Stimulated activated CD4-positive, alpha-beta T cell treated with anti-CD3 and anti-CD28 coated beads, Interleukin-2, amount 100 ng/mL, for 48 hours (primary cell): ENCODE results near the gene JPT2.
A peak's percentile ranks its signal among the peaks of the same experiment; 100 is the strongest.

Source experiments
- DNase-seq, 2 donors: peaks; one replicate each; pipeline ENCODE4 v3.0.0-alpha.2; 2020

The JPT2 gene

DNA sequence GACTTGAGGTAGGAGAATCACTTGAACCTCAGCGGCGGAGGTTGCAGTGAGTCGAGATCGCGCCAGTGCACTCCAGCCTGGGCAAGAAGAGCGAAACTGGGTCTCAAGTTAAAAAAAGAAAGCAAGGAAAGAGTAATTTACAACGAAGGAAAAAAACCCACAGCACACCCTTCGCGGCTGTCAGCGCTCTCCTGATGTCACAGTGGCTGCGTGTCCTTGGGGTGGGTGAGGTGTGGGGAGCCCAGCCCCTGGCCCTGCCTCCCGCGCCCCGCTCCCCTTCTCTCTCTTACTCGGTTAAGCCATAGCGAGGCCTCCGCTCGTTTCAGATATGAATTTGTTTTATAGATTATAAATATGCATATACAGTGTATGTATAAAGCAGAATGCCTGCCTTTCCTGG, 740 bp upstream of the JPT2 start:
- no peak for DNase-seq

- peak; percentile 10 to 24 for DNase-seq
Observed at GRCh38 chr16:1678500-1679098, 520 bp downstream of the JPT2 start.

DNA sequence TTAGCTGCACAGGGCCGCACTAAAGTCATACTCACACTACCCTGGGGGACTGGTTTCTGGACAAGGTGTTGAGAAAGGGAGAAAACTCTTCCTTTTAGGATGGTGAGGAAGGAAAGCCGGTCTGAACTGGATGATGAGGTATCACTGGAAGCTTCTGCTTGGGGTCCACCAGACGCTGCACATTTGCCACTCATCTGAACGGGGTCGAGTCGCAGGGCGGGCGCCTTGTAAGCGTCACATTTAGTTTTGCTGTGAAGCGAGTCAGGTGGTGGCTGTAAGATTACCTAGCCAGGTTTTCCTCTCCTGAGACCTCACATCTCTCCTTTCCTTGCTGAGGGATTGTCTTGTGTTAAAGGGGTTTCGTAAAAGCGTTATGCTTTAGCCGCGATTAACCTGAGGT, 2.3 kb downstream of the JPT2 start:
- DNase-seq = no peak

DNA sequence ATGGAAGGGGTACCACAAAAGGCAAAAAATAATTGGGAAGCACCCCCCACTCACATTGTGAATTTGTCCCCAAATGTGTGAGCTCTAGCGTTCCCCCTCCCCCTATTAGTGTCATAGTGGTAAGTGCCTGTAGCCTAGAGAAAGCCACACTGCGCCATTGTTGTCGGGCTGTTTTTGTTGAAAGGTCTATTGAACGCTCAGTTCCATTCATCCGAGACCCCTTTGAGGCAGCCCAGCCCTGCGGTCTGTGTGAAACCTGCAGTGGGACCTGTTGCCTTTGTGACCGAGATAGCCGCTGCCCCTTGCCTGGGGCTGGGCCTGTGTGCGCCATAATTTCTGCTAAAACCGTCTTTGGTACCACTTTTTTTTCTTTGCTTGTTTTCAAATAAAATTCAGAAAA, 3.0 kb downstream of the JPT2 start:
- DNase-seq = no peak

- no peak for DNase-seq
Observed at GRCh38 chr16:1687427-1688316, 9.6 kb downstream of the JPT2 start.

GRCh38 chr16:1688807-1689560, 10.9 kb downstream of the JPT2 start:
- no peak for DNase-seq

GRCh38 chr16:1689853-1690252, 11.8 kb downstream of the JPT2 start:
- DNase-seq = no peak

- no peak for DNase-seq
Observed at GRCh38 chr16:1690810-1691209, 12.7 kb downstream of the JPT2 start.

DNA sequence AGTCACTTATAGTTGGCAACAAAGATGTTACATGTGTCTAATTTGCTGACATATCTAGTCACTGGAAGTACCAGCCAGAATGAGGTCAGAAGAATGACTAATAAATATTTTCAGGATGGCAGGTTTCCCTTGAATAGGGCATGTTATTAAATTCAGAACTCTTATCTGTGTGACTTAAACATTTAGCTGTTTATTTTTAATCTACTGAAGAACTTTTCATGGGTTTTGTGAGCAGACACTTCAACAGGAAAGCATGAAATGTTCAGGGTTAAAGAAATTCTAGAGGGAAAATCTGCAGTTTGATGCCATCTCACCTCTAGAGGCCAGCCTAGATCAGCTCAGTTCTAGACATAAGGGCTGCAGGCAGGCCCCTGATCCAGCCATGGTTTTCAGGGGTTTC, 13.2 kb downstream of the JPT2 start:
- DNase-seq = no peak

DNA sequence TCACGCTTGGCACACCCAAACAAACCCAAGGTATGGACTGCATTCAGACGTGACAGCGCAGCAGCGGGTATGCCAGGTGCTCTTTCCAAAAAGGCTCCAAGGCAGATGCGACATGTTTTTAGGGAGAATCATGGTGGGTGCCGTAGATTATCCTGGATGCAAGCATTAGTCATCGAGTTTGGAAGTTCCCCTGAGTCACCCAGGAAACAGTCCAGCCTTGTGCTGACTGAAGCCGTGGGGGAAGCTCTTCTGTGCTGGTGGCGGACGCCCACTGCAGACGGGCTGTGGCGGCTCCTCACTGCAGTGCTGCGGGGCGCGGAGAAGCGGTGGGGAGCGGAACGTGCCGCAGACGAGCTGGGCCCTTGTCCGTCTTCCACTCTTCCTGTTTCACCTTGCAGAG, 13.9 kb downstream of the JPT2 start:
- no peak for DNase-seq

DNA sequence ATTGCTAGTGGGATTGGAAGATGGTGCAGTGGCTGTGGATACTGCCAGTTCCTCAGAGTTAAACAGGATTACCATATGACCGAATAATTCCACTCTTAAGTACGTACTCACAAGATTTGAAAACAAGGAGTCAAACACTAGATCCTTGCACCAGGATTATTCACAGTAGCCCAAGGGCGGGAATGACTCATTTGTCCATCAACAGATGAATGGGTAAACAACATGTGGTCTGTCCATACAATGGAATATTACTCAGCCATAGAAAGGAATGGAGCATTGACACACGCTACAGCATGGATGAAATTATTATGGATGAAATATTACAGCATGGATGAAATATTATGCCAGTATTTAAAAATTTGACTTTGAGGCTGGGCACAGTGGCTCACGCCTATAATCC, 18.8 kb downstream of the JPT2 start:
- no peak for DNase-seq

DNA sequence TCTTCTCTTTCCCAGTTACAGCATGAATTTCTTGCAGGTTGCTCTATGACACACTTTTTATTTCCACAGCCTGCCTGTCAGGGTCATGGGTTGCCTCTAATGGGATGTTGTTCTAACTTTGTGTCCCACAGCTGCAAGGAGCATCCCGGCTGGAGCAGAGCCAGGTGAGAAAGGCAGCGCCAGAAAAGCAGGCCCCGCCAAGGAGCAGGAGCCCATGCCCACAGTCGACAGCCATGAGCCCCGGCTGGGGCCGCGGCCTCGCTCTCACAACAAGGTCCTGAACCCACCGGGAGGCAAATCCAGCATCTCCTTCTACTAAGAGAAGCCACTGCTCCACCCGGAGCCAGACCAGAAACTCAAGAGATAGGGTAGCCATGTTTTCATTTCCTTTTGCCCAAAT, 20.6 kb downstream of the JPT2 start:
- no peak for DNase-seq

DNA sequence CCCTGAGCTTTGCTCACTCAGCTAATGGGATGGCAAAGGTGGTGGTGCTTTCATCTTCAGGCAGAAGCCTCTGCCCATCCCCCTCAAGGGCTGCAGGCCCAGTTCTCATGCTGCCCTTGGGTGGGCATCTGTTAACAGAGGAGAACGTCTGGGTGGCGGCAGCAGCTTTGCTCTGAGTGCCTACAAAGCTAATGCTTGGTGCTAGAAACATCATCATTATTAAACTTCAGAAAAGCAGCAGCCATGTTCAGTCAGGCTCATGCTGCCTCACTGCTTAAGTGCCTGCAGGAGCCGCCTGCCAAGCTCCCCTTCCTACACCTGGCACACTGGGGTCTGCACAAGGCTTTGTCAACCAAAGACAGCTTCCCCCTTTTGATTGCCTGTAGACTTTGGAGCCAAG, 22.2 kb downstream of the JPT2 start:
- no peak for DNase-seq

- DNase-seq = no peak
Observed at GRCh38 chr16:1701216-1701878, 23.3 kb downstream of the JPT2 start.

- DNase-seq = peak in 1 of 2 donors; percentile 31
Observed at GRCh38 chr16:1705324-1705687, 27.2 kb downstream of the JPT2 start.

DNA sequence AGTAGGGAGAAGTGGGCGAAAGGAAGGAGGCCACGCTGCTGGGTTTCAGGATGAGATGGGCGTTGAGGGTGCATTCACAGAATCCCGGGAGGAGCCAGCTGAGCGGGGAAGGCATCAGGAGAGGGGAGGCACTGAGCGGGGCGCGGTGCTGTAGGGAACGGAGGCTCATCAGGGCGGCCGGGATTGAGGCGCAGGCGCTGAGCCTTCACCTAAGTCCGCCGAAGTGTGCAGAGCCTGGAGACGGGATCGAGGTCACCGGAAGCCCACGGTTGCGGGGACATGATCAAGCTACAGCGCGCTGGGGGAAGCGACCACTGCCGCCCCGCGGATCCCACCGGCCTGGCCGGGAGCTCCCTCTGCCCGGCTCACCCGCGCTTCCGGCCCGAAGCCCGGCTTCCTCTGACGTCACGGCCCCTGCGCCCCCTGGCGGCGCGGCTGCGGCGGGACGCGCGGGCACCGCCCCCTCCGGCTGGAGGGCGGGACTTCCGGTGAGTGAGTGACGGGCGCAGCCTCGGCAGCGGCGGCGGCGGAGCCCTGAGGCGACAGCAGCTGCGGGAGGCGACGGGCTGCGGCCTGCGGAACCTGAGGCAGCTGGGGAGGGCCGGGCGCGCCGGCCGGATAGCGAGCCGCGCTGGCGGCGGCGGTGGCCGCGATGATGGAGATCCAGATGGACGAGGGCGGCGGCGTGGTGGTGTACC, 27.8 kb downstream of the JPT2 start, which contains the start of gene MAPK8IP3:
TSS of gene MAPK8IP3 (plus strand) at position 508 of the 698 bp plus-strand sequence. CDS start at position 653, 145 bp downstream.
- DNase-seq = peak; percentile 95 to 99

DNA sequence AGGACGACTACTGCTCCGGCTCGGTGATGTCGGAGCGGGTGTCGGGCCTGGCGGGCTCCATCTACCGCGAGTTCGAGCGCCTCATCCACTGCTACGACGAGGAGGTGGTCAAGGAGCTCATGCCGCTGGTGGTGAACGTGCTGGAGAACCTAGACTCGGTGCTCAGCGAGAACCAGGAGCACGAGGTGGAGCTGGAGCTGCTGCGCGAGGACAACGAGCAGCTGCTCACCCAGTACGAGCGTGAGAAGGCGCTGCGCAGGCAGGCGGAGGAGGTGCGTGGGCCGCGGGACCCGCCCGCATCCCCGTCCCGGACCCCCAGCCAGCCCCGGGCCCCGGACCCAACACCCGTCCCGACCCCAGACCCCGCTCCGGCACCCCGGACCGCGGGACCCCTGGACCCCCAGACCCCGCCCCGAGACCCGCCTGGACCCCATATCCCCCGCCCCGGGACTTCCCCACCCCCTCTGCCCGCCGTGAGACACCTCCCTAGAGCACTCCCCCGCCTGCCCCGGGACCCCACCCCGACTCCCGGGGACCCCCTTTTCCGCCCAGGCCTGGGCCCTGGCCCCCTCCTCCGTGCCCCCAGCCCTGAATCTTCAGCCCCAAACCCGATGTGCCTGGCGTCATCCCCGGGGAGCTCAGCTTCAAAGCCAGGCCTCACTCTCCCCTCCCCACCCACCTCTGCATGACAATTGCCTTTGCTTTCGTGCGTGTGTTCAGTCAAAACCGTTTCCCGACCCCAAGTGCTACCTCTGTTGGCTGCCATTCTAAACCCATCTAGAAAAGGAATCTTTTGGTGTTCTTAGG, 28.5 kb downstream of the JPT2 start:
- peak; percentile 29 for DNase-seq

DNA sequence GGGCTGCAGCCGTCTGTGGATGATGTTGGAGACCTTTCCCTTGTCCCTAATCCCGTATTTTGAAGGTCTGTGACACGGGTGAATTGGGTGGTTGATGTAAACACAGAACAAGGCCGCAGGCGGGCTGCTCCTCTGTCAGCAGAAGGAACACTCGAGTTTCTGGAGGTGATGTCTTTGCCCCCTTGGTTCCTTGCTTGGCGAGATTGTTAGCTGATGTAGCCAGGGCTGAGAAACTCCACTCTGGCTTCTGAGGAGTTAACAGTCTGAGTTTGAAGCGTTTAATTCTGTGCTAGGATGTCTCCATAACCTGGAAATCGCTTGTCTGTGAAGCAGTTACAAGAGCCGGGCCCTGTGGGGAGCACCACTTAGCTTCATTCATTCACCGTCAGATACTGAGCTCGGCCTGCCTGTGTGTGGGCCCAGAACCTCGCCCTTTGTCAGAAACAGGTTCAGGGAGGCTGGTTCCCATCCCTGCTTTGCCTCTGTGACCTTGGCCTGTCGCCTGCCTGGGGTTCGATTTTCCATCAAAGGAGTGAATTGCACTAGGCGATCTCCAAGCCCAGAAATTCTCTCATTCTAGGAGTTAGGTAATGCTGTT, 29.2 kb downstream of the JPT2 start:
- DNase-seq = no peak

GRCh38 chr16:1708083-1708767, 30.1 kb downstream of the JPT2 start:
- no peak for DNase-seq

DNA sequence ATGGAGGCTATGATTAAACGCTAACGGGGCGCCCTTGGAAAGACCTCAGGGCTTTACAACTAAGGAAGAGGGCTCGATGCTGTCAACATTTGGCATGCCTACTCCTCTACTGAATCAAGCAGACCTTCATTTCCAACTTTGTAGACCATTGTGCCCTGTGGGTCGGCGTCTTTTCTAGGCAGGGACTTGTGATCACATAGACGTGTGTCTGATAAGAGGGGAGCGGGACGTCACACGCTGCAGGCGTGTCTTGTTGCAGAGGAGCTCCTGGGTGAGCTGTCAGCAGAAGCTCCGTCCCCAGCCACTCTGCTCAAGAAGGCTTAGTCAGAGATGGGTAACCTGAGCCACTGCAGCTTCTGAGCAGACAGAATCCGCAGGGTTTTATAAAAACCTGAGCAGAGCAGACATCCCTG, 30.7 kb downstream of the JPT2 start:
- DNase-seq = no peak

GRCh38 chr16:1709356-1709755, 31.3 kb downstream of the JPT2 start:
- no peak for DNase-seq
